ENCODE measurements around the gene ISG15.

ISG15 gene

GRCh38 chr1:1051127-1051810, 38.0 kb downstream of the ISG15 start:
- Histone ChIP-seq H3K9me2 (ENCODE audit: low read depth, low read length) (no peaks in the 10 kb centered on the region), H3K27ac (ENCODE audit: low read depth, low read length, poor library complexity, severe bottlenecking) (no peak overlapping the region), H4K20me1 (ENCODE audit: insufficient read depth, low read length) (no peaks in the 10 kb centered on the region), H3K4me3 (ENCODE audit: low read depth, low read length, poor library complexity, severe bottlenecking) (no peak overlapping the region), H3K4me2 (ENCODE audit: low read length) (no peak overlapping the region), H3K9ac (ENCODE audit: low read length) (no peak overlapping the region), H3K36me3 (ENCODE audit: insufficient read depth, low read length) (no peaks in the 10 kb centered on the region), H3K4me1 (ENCODE audit: insufficient read depth, low read length, severe bottlenecking) (no peaks in the 10 kb centered on the region), H3K9me3 (ENCODE audit: low read length) (no peaks in the 10 kb centered on the region), H2AFZ (ENCODE audit: low read length) (no peak overlapping the region), H3K79me2 (ENCODE audit: insufficient read depth, low read length) (no peaks in the 10 kb centered on the region), H3F3A (ENCODE audit: insufficient read depth, low read length) (no peaks in the 10 kb centered on the region), H3K27me3 (ENCODE audit: insufficient read depth, low read length) (no peaks in the 10 kb centered on the region; the same call in 1 of the 2 replicates)
- TF ChIP-seq EZH2 (IDR thresholded peaks at IDR 0.05; ENCODE audit: borderline replicate concordance, low read length) (no peak), CTCF (IDR thresholded peaks at IDR 0.05; ENCODE audit: low read length) (peak; percentile 9; the same call in 1 of the 2 replicates)

DNA sequence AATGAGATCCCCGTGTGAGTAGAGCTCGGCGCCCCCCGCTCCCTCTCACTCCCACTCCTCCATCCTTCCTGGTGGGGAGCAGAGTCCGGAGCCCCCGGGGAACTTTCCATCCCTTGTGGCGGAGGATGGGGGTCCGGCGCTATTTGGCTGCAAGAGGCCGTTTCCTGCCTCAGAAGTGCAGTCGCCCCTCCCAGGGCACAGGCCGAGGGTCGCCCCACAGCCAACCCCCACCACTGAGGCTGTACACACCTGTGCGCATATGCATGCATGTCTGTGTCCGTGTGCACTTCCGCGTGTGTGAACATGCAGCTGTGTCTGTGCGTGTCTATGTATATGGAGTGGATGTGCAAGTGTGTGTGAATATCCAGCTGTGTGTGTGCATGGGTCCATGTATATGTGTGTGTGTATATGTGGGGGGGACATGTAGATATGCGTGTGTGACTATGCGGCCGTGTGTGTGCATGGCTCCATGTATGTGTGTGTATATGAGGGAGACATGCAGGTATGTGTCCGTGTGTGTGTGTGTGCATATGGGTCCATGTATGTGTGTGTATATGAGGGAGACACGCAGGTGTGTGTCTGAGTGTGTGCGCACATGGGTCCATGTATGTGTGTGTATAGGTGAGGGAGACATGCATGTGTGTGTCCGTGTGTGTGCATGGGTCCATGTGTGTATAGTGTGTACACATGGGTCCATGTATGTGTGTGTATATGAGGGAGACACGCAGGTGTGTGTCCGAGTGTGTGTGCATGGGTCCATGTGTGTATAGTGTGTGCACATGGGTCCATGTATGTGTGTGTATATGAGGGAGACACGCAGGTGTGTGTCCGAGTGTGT, 38.9 kb downstream of the ISG15 start:
- TF ChIP-seq EZH2 (IDR thresholded peaks at IDR 0.05; ENCODE audit: borderline replicate concordance, low read length) (no peak), CTCF (IDR thresholded peaks at IDR 0.05; ENCODE audit: low read length) (no peak)
- Histone ChIP-seq H3K4me3 (ENCODE audit: low read depth, low read length, poor library complexity, severe bottlenecking) (no peak overlapping the region), H3K36me3 (ENCODE audit: insufficient read depth, low read length) (no peaks in the 10 kb centered on the region), H4K20me1 (ENCODE audit: insufficient read depth, low read length) (no peaks in the 10 kb centered on the region), H3K4me1 (ENCODE audit: insufficient read depth, low read length, severe bottlenecking) (no peaks in the 10 kb centered on the region), H3K9ac (ENCODE audit: low read length) (no peak overlapping the region), H3K27me3 (ENCODE audit: insufficient read depth, low read length) (no peaks in the 10 kb centered on the region; the same call in 1 of the 2 replicates), H3K9me3 (ENCODE audit: low read length) (no peaks in the 10 kb centered on the region), H3K9me2 (ENCODE audit: low read depth, low read length) (no peaks in the 10 kb centered on the region), H3K27ac (ENCODE audit: low read depth, low read length, poor library complexity, severe bottlenecking) (no peak overlapping the region), H3K79me2 (ENCODE audit: insufficient read depth, low read length) (no peaks in the 10 kb centered on the region), H3F3A (ENCODE audit: insufficient read depth, low read length) (no peaks in the 10 kb centered on the region), H3K4me2 (ENCODE audit: low read length) (no peak overlapping the region), H2AFZ (ENCODE audit: low read length) (no peak overlapping the region)

DNA sequence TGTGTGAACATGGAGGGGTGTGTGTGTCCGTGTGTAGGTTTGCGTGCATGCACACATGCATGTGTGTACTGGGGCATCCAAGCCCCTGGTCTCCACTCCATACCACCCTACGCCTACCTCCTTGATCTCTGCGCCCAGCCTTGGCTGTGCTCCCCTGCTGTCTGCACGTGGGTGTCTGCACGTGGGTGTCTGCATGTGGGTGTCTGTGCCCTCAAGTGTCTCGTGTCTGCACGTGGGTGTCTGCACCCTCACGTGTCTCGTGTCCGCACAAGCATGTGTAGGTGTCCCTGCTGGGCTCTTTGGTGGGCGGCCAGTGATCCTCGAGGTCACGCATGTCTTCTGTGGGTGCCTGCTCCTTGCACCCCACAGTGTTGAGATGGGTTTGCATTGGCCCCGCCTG, 39.7 kb downstream of the ISG15 start:
- Histone ChIP-seq H3K9ac (ENCODE audit: low read length) (no peak overlapping the region), H3K9me3 (ENCODE audit: low read length) (no peaks in the 10 kb centered on the region), H4K20me1 (ENCODE audit: insufficient read depth, low read length) (no peaks in the 10 kb centered on the region), H3K4me2 (ENCODE audit: low read length) (no peak overlapping the region), H3K9me2 (ENCODE audit: low read depth, low read length) (no peaks in the 10 kb centered on the region), H3K36me3 (ENCODE audit: insufficient read depth, low read length) (no peaks in the 10 kb centered on the region), H3K27ac (ENCODE audit: low read depth, low read length, poor library complexity, severe bottlenecking) (no peak overlapping the region), H3F3A (ENCODE audit: insufficient read depth, low read length) (no peaks in the 10 kb centered on the region), H3K4me1 (ENCODE audit: insufficient read depth, low read length, severe bottlenecking) (no peaks in the 10 kb centered on the region), H2AFZ (ENCODE audit: low read length) (no peak overlapping the region), H3K79me2 (ENCODE audit: insufficient read depth, low read length) (no peaks in the 10 kb centered on the region), H3K27me3 (ENCODE audit: insufficient read depth, low read length) (no peaks in the 10 kb centered on the region; the same call in 1 of the 2 replicates), H3K4me3 (ENCODE audit: low read depth, low read length, poor library complexity, severe bottlenecking) (no peak overlapping the region)
- TF ChIP-seq CTCF (IDR thresholded peaks at IDR 0.05; ENCODE audit: low read length) (no peak), EZH2 (IDR thresholded peaks at IDR 0.05; ENCODE audit: borderline replicate concordance, low read length) (no peak)
